ENCODE measurements around the gene MYRIP. TPM values are rescaled to one million over a fixed set of nuclear protein-coding genes. Genes with fewer than 3 reads are reported as not detected.

The MYRIP gene
- total RNA-seq, 1 experiment from 2014 or later = 0.44 TPM

DNA sequence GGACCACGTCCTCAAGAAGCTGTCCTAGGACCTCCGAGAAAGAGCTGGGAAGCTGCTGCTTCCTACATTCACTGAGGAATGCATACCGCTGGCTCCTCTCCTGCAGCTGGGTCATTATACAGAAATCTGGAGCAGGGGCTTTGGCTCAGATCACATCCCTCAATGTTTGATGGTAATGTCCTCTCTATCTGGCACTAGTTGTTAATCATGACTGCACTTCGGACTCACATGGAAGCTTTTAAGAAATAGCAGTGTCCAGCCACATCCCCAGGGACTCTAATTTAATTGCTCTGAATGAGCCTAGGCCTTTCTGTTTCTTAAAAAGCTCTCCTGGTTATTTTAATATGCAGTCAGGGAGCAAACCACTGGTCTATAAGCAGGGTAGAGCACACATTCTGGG lies 25.7 kb upstream of the MYRIP start:
- RAD21 ChIA-PET (ENCODE audit: low non-redundant PET in 1 of 2, low total read pairs in 2 of 2, uncharacterized antibody in 2 of 2, unreplicated experiment in 2 of 2) = no interaction called here
- Histone ChIP-seq H3K4me3 (replicated peaks in 1 of 2; ENCODE audit: low read depth in 1 of 2, low read length in 2 of 2) (no peak overlapping the region), H3K4me2 (ENCODE audit: low read length) (no peak overlapping the region), H3K4me1 (ENCODE audit: control insufficient read depth in 1 of 2, insufficient read depth in 2 of 2, low read length in 2 of 2) (no peaks in the 10 kb centered on the region), H3K79me2 (ENCODE audit: insufficient read depth, low read length) (no peaks in the 10 kb centered on the region), H3K27me3 (ENCODE audit: insufficient read depth, low read length) (peaks cover 16% of the 10 kb centered on the region), H3K9me2 (ENCODE audit: insufficient read depth) (no peaks in the 10 kb centered on the region), H3K9ac (ENCODE audit: low read length) (no peak overlapping the region), H2AFZ (ENCODE audit: low read depth, low read length, poor library complexity, severe bottlenecking) (no peak overlapping the region), H4K20me1 (ENCODE audit: insufficient read depth) (no peaks in the 10 kb centered on the region), H3K27ac (ENCODE audit: low read depth, low read length) (no peak overlapping the region), H3K36me3 (ENCODE audit: control insufficient read depth in 1 of 2, insufficient read depth in 2 of 2, low read length in 2 of 2) (no peaks in the 10 kb centered on the region), H3K9me3 (ENCODE audit: control insufficient read depth in 1 of 2, insufficient read depth in 1 of 2, low read depth in 1 of 2, low read length in 2 of 2) (no peaks in the 10 kb centered on the region)
- intact Hi-C loops (cut with micrococcal nuclease) = no loop called here
- CTCF ChIA-PET = no interaction called here
- POLR2A ChIA-PET = no interaction called here
- BruUV-seq (replicated peaks) = no TSS peak
- no peak for DNase-seq (ENCODE audit: low read depth, low spot score)
- ATAC-seq = no peak
- no peak for TF ChIP-seq CEBPB (IDR thresholded peaks at IDR 0.05; ENCODE audit: low read depth)
- no peak for TF ChIP-seq ZNF274 (IDR thresholded peaks at IDR 0.05; ENCODE audit: low read depth, low read length)
- no peak for TF ChIP-seq EGR1 (IDR thresholded peaks at IDR 0.05; ENCODE audit: low read depth)
- TF ChIP-seq ZFX (IDR thresholded peaks at IDR 0.05) = no peak
- TF ChIP-seq TCF7L2 (IDR thresholded peaks at IDR 0.05; ENCODE audit: borderline replicate concordance, extremely low read depth, insufficient read depth, insufficient read length) = no peak
- TF ChIP-seq, protein P1, sequence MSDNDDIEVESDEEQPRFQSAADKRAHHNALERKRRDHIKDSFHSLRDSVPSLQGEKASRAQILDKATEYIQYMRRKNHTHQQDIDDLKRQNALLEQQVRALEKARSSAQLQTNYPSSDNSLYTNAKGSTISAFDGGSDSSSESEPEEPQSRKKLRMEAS (IDR thresholded peaks at IDR 0.05) = no peak
- TF ChIP-seq SIN3A (IDR thresholded peaks at IDR 0.05; ENCODE audit: low read depth) = no peak

DNA sequence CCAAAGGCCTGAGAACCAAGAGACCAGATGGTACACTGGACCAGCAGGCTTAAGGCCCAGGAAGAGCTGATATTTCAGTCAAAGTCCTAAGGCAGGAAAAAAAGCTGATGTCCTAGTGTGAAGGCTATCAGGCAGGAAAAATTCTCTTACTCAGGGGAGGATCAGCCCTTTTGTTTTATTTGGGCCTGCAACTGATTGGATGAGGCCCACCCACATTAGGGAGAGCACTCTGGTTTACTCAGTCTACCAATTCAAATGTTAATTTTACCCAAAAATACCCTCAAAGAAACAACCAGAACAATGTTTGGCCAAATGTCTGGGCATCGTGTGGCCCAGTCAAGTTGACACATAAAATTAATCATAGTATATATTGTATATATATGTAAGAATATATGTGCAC lies 24.5 kb upstream of the MYRIP start:
- POLR2A ChIA-PET = no interaction called here

More for the DNA sequence above, 24.5 kb upstream of the MYRIP start:
- DNase-seq (ENCODE audit: low read depth, low spot score) (no peak), ATAC-seq (no peak)
- Histone ChIP-seq H3K9me2 (ENCODE audit: insufficient read depth) (no peaks in the 10 kb centered on the region), H3K9ac (ENCODE audit: low read length) (no peak overlapping the region), H4K20me1 (ENCODE audit: insufficient read depth) (no peaks in the 10 kb centered on the region), H3K27me3 (ENCODE audit: insufficient read depth, low read length) (peaks cover 16% of the 10 kb centered on the region), H3K27ac (ENCODE audit: low read depth, low read length) (no peak overlapping the region), H3K36me3 (ENCODE audit: control insufficient read depth in 1 of 2, insufficient read depth in 2 of 2, low read length in 2 of 2) (no peaks in the 10 kb centered on the region), H3K4me1 (ENCODE audit: control insufficient read depth in 1 of 2, insufficient read depth in 2 of 2, low read length in 2 of 2) (no peaks in the 10 kb centered on the region), H3K4me3 (replicated peaks in 1 of 2; ENCODE audit: low read depth in 1 of 2, low read length in 2 of 2) (no peak overlapping the region), H2AFZ (ENCODE audit: low read depth, low read length, poor library complexity, severe bottlenecking) (no peak overlapping the region), H3K4me2 (ENCODE audit: low read length) (no peak overlapping the region), H3K79me2 (ENCODE audit: insufficient read depth, low read length) (no peaks in the 10 kb centered on the region), H3K9me3 (ENCODE audit: control insufficient read depth in 1 of 2, insufficient read depth in 1 of 2, low read depth in 1 of 2, low read length in 2 of 2) (no peaks in the 10 kb centered on the region)
- TF ChIP-seq, protein P2, sequence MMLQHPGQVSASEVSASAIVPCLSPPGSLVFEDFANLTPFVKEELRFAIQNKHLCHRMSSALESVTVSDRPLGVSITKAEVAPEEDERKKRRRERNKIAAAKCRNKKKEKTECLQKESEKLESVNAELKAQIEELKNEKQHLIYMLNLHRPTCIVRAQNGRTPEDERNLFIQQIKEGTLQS (IDR thresholded peaks at IDR 0.05) = no peak
- TF ChIP-seq SP1 (IDR thresholded peaks at IDR 0.05; ENCODE audit: low read depth) (no peak), POLR2AphosphoS5 (IDR thresholded peaks at IDR 0.05; ENCODE audit: low read depth, low read length) (no peak)
- ChIA-PET RAD21 (ENCODE audit: low non-redundant PET in 1 of 2, low total read pairs in 2 of 2, uncharacterized antibody in 2 of 2, unreplicated experiment in 2 of 2) (no interaction called here), CTCF (no interaction called here)
- intact Hi-C loops (cut with micrococcal nuclease) = no loop called here
- no TSS peak for BruUV-seq (replicated peaks)

All from HCT116 (cell line).